ENCODE measurements around the gene PIN4.
"Not testable (repeated sequence)": the region's sequence is repeated elsewhere in the genome, so short reads cannot be mapped to it uniquely, and the experiment has no call there.

Gene PIN4

DNA sequence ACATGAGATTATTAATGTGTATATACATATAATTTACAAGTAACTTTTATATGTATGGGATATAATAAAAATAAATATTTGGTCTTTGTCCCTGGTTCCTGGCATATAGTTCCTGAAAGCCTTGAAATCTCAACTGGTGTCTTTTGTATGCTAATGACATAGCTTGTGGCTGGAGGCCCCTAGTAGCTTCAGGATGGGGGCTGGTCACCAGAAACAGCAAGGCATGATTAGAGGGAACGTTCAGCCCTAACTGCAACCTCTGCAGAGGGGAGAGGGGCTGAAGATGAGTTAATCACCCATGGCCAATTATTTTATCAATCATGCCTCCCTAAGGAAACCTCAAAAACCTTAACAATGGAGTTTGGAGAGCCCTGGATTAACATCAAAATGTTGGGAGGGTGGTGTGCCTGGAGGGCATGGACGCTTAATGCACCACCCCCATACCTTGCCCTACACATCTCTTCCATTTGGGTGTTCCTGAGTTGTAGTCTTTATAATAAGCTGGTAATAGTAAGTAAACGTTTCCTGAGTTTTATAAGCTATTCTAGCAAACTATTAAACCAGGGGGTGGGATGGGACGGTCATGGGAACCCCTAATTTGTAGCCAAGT, 21.3 kb downstream of the PIN4 start:
- no peak for DNase-seq (ENCODE audit: low read depth)

DNA sequence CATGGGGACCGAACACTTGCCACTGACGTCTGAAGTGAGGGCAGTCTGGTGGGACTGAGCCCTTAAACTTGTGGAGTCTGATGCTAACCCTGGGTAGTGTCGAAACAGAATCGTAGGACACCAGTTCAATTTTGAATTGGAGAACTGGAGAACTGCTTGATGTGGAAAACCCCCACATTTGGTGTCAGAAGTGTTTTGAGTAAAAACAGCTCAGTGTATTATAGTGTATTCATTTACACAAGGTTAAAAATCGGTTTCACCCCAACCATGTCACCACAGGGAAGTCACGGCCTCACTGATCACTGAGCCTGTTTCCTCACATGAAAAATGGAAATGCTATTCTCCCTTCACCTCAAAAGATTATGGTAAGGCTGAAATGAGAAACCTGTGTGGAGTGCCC, 21.9 kb downstream of the PIN4 start:
- no peak for DNase-seq (ENCODE audit: low read depth)

- DNase-seq (ENCODE audit: low read depth) = no peak
Observed at GRCh38 chrX:72205706-72206105, 24.1 kb downstream of the PIN4 start.

DNA sequence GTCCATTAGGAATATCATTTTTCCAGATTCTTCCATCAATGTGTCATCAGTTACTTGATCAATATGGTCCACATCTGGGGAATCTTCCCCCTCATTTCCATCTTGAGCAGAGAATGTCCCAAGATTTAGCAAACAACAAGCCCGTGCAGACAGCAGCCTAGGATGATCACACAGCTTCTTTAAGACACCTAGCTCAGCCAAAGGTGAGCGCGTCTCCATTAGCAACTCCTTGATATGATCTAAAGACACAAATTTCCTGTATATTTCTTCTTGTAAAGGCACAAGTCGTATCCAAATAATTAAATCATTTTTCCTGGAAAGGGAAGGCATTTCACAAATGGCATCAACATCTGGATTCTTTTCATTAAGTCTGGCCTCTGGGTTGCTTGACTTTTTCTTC, 25.8 kb downstream of the PIN4 start:
- no peak for DNase-seq (ENCODE audit: low read depth)

DNA sequence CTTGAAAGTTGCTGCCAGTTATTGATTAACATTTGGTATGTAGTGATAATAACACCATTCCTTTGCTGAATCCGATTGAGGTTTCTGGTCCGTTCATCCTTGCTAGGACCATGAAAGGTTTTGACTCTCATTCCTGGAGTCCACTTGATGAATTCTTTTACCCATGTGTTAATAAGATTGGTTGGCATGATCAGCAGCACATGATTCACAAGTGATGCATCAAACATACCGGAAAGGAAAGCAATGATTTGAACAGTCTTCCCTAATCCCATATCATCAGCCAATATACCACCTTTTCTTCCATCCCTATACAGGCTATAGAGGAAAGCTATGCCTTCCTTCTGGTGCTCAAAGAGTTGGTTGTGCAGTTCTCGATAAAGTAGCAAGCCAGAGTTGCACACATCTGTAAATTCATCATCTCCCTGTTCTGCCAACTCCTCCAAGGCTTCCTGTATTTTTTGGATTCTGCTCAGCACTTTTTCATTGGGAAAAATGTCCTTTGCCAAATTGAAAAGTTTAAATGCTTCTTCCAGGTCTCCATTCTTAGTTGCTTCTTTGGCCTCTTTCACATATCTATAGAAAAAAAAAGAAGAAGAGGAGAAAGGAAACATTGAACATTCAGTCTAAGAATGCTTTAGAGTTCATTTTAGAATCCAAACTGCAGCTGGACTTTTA, 26.7 kb downstream of the PIN4 start:
- no peak for DNase-seq (ENCODE audit: low read depth)

DNA sequence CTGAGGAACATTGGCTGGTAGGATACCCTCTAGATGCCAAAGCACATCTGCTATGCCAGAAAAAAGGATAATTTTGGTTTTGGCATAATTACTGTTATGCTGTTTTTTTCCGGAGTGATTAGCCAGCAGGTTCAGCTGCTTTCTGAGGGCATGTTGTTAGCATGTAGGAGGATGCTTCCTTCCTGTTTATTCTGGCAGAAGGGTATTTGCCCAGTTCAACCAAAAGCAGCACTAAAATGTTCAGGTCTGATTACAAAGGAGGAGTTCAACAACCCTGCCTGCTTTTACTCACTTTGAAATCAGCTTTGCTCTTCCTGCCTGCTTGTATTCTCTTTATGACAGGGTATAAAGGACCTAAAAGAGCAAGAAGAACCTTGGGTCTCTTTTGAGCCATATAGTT, 35.4 kb downstream of the PIN4 start:
- DNase-seq (ENCODE audit: low read depth) = no peak

GRCh38 chrX:72220375-72220774, 38.8 kb downstream of the PIN4 start:
- DNase-seq (ENCODE audit: low read depth) = not testable (repeated sequence)

- DNase-seq (ENCODE audit: low read depth) = no peak
Observed at GRCh38 chrX:72230290-72230689, 48.7 kb downstream of the PIN4 start.

- no peak for DNase-seq (ENCODE audit: low read depth)
Observed at GRCh38 chrX:72236841-72237240, 55.3 kb downstream of the PIN4 start.

- no peak for DNase-seq (ENCODE audit: low read depth)
Observed at GRCh38 chrX:72238183-72238582, 56.6 kb downstream of the PIN4 start.

DNA sequence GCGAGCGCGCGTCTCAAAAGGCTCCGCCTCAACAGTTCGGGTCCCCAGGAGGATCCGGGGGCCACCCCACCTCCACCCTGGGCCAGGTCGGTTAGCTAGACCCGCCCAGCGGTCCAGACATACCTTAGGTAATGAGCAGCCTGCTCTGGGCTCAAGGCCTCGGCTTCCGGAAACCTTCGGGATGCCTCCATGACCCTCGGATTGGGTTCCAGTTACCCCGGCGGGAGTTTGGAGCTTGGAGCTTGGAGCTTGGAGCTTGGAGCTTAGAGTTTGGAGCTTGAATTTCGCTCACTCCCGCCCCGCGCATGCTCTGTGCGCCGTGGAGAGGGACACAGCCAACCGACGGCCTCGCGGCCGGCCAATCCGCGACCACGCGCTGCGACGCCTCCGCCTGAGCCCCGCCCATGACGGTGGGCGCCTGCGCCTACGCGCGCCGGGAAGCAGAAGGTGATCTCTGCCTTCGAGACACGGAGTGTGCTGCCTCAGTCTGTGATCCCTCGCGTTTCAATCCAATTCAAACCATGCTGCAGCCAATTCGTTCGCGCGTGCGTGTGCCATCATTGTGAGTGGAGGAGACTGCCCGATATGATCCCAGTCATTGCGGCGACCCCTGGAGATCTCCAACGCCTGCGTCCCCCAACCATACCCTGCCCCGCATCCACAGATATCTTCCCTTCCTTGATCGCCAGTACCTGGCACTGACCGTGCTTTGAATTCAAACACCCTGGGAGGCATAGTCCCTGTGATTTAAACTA, 57.3 kb downstream of the PIN4 start, which contains the start of gene ERCC6L:
Gene ERCC6L (minus strand): TSS at position 307 of the 755 bp plus-strand sequence. CDS start 116 bp downstream, at position 191.
- DNase-seq (ENCODE audit: low read depth) = peak; percentile 75

DNA sequence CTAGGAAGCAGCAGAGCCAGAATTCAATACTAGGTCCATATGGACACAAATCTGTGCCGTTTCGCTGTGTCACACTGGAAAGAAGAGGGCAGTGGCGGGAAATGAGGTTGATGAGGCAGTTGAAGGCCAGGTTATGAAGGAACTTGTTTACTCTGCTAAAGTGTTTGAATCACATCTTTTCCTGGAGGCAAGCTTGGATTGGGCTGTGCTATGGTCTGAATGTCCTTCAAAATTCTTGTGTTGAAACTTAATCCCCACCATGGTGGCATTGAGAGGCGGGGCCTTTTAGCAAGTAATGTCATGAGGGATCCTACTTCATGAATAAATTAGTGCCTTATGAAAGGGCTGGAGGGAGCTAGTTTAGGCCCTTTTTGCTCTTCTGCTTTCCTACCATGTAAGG, 59.4 kb downstream of the PIN4 start:
- DNase-seq (ENCODE audit: low read depth) = no peak

DNA sequence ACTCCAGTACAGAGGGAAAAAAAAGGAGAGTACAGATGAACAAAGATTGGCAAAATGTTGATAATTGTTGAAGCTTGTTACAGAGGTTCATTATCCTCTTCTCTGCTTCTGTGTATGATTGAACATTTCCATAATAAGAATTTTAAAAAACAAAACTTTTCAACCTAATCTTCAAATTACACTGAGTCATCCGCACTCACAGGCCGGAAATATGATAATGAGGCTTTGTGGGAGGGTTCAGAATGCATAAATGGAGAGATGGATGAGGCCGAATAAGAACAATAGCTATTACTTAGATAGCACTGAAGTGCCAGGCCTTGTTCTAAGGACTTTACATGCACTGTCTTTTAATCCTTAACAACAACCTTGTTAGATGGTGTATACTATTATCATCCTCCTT, 61.9 kb downstream of the PIN4 start:
- no peak for DNase-seq (ENCODE audit: low read depth)

DNA sequence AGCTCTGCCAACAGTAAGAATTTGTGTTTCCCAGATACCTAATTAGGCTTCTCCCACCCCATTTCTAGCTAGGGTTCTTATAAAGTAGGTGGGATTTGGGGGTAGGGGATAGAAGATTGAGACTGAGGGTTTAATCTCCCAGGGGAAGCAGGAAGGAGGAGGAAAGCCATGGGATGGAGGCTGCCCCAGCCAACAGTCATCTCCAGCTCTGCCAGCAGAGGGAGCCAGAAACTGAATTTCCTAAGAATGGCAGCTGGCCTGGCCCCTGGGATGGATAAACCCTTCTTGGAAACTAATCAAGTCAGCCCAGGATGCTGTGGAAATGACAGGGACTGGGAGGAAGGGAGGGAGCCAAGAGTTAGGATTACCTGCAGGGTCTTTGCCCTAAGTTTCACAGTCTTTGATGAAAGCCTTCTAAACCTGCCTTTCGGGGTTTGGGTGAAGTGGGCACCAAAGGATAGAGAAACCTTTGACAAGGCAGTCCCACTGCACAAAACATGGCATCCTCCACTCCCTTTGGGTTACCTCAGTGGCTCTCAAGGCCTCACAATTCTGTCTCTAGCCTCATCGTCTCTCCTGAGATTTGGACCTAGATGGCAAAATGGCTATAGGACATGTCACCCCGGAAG, 64.0 kb downstream of the PIN4 start:
- DNase-seq (ENCODE audit: low read depth) = peak; percentile 39

DNA sequence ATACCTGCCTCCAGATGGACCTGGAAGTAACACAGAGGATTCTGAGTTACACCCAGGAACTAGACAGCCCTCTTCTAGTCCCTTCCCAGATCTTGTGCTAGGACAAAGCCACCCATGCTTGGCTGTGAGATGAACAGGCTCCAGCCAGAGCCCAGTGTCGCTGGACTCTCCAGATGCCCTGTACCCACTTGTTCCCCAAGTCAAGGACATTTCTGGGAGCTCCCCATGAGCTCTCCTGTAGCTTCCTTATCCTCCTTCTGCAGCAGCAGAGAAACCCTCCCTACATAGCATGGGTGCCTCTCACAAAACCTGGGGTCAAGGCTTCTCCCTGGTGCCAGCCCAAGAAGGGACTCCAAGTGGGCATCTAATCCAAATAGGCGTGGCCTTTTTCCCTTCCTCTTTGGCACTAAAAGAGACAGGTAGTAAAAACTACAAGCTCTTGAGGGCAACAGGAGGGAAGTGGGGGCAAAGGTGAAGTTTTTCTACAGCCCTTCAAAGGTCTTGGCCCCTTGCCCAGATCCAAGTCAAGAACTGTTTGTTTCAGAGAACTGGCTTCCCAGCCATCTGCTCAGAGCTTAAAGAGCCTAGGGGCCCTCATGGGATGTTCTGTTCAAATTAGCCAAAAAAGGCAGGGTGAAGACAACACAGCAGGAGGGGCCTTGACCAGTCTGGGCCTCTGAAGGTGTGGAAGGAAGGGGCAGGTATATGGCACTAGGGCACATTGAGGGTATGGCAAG, 65.8 kb downstream of the PIN4 start:
- DNase-seq (ENCODE audit: low read depth) = peak; percentile 16
